HG03175 (cell line): ENCODE measurements around the gene IGF2R.
A peak's percentile ranks its signal among the peaks of the same experiment; 100 is the strongest.
"Not testable (repeated sequence)": the region's sequence is repeated elsewhere in the genome, so short reads cannot be mapped to it uniquely, and the experiment has no call there.

Experiments
- ATAC-seq: cut with Tn5 transposase; IDR thresholded peaks from one replicate; pipeline ENCODE4 v1.9.1; 2021; ENCODE audit warnings: mild to moderate bottlenecking, moderate library complexity; ENCODE audit not compliant: unreplicated experiment

The IGF2R gene

DNA sequence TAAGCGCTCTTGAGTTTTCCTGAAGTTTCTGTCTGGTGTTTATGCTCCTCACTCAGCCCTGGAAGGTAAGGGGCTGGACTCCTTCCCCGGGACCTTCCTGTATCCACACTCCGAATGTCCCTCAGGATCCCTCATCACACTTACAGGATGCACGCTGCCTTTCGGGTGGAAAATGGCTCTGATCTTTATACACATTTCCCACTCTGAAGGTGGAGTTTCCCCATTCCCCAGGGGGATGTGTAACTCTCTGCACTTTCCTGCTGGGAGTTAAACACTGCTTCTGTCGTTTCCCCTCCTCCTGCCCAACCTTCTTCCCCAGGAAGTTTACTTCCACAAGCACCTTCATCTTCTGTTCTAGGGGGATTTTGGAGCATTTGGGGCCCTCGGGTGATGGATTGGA is 17.1 kb upstream of the IGF2R start:
- ATAC-seq, result no peak

DNA sequence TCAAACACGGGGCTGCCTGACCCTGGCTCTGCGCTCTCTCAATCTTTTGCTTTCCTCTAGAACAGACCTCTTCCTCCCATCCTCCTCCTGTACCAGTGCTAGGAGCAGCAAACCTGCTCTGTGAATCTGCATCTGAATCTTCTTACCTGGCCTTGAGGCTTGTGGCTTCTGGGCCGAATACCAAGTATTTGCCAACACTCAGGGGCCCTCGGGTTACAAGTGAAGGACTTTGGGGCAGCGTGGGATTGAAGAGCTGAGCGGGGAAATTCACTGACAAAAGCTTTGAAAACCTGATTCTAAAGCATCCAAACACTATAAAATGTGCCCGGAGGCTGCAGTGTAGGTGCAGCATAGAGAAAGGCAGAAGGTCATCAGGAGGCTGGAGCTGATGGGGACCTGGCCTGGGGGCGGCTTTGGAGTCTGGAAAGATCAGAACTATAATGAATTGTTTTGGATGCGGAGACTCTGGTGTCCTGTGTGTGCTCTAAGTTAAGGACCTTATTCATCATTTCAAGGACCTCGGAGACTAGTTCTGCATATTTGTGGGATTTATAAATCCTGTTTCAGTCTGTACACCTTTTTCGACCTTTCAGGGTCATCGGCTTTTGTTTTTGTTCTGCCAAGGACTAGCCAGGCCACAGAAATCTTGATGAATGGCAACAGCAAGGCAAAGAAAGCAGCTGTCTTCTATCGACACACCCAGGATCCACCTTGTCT is 16.4 kb upstream of the IGF2R start:
- no peak for ATAC-seq

DNA sequence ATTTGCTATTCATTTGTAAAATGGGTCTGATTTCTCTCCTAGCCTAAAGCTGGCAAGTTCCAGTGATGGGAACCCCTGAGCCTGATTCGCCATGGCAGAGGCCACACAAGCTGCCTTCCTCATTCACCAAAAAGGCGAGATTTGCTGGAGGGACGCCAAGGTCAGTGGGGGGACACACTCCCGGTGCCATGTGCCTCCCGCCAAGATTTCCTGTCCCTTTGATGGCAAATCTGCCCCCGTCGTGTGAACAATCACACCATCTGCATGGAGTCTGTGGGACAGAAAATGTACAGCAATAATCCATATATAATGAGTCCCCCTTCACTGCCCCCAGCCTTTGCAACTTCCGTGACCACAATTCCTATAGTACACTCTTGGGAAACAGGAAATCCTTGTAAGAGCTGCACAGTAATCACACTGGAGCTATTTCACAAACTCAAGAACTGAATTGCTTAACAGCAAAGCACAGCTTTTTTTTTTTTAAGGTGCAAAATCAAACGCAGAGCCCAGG is 15.7 kb upstream of the IGF2R start:
- no peak for ATAC-seq

DNA sequence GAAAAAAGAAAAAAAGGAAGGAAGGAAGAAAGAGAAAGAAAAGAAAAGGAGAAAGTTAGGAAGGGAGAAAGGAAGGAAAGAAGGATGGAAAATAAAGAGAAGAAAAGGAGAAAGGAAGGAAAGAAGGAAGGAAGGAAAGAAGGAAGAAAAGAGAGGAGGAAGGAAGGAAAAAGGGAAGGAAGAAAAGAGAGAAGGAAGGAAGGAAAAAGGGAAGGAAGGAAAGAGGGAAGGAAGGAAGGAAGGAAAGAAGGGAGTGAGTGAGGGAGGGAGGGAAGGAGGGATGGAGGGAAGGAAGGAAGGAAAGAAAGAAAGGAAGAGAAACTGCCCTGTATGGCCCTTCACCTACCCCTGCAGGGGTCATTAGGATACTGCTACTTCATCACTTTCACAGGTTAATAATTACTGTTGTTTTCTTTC is 12.9 kb upstream of the IGF2R start:
- ATAC-seq, result no peak

DNA sequence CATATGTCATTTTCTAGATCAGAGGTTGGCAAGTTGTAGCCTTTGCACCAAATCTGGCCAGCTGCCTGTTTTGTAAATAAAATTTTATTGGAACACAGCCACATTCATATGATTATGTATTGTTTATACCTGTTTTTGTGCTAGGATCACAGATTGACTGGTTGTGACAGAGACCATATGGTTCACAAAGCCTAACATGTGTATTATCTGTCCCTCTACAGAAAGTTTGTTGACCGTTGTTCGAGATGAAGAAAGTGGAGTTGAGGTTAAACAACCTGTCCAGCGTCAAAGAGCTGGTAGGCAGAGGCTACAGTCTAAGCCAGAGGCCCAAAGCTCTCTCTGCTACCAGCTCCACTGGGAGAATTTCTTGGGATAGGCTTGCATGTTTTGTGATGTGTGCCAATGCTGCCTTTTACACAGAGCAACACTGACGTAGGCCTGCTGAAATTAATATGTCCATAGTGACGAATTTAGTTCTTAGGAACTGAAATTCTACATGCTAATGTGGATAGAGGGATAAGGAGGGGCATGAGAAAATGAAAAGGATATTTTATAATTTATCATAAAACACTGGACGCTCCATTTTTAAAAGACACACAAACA is 11.7 kb upstream of the IGF2R start:
- ATAC-seq, result no peak

DNA sequence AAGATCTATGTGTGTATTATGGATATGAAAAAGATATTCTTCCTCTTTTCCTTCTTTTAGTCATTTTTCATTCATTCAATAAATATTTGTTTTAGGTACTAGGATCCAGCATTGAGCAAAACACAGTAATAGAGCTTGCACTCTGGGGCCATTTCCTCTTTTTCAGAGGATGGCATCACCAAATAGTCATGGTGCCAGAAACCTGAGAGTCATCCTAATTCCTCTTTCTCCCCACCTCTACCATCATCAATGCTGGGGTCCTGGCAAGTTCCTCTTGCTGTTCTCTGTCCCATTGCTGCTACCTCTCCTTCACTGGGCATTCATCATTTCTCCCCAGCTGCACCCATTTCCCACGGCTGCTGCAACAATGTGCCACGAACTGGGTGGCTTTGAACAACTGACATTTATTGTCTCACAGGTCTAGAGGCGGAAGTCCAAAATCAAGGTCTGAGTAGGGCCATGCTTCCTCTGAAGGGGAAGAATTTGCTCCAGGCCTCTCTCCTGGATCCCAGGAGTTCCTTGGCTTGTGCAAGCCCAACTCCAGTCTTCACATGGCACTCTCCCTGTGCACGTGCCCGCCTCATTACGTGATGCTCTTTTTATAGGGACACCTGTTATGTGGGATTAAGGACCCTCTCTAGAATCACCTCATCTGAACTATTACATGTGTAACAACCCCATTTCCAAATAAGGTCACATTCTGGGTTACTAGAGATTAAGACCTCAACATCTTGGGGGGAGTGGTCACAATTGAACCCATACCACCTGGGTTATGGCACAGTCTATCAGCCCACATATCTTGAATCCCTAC is 9.5 kb upstream of the IGF2R start:
- peak; percentile 92 for ATAC-seq

DNA sequence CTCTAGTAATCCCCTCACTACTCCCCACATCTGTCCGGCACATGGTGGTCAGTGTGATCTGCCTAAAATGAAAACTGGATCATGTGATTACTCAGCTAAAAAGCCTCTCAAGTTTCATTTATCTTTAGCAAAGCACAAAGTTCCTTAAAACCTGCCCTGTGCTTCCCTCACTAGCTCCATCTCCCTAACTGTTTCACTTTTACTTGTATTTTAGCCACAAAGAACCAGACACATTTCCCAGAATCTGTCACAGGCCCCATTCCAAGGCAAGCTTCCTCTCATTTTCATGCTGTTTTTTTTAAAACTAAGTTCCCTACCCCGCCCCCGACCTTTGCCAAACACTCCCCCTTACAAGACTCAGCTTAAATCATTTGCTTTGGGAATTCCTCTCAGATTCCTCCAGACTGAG is 8.9 kb upstream of the IGF2R start:
- no peak for ATAC-seq

DNA sequence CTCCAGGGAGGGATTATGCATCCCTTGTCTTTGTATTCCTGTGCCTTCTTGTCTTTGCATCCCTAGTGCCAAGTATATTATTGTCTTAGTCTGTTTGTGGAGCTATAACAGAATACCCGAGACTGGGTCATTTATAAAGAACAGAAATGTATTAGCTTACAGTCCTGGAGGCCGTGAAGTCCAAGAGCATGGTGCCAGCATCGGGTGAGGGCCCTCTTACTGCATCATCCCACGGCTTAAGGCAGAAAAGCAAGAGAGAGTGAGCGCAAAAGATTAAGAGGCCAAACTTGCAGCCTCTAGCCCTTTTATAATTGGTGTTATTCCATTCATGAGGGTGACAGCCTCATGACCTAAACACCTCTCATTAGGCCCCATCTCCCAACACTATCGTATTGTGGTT is 8.4 kb upstream of the IGF2R start:
- no peak for ATAC-seq

DNA sequence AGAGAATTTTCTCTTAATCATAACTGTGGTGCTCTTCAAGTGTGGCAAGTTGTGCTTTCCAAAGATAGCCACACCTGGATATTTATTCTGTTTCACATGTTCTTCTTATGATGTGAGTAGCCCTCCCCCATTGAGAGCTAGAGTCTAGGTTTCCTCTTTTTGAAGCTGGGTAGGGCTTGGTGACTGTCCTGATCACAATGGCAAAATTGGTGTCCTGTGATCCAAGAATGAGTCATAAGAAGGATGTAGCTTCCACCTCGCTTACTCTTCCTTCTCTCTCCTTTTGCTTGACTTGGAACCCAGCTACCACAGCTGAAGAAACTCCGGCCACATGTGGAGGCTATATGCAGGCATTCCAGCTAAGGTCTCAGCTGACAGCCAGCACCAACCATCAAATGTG is 7.4 kb upstream of the IGF2R start:
- ATAC-seq, result no peak

DNA sequence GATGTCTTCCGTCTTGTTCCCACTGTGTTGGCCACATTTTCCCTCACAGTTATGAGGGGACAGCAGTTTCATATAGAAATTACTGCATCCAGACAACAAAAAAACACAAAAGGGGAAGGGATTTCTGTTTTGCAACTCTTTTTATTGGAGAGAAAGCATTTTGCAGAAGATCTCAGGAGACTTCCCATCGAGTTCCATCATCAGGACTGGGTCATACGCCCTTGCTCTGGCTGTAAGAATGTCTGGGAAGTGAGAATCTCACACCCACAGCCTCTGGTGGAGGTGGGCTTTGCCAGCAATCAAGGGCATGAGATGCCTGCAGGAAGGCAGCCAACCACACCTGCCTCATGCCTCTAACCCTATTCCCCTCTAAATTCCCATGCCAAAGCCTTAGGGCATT is 5.8 kb upstream of the IGF2R start:
- no peak for ATAC-seq

DNA sequence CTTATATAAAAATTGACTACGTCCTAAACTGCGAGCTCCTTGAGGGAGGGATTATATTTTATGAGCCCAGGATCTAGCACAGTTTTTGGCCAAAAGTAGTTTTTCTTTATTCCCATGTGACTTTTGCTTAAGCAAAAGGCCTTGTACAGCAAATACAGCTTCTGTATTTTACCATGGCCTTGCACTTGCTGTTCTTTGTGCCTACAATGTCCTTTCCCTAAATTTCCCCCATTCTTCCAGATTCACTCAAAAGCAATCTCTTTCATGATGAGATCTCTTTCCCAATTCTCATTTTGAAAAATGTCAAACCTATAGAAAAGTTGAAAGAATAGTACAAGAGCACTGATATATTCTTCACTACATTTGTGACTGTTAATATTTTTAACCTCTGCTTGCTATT is 4.8 kb upstream of the IGF2R start:
- ATAC-seq, result no peak

DNA sequence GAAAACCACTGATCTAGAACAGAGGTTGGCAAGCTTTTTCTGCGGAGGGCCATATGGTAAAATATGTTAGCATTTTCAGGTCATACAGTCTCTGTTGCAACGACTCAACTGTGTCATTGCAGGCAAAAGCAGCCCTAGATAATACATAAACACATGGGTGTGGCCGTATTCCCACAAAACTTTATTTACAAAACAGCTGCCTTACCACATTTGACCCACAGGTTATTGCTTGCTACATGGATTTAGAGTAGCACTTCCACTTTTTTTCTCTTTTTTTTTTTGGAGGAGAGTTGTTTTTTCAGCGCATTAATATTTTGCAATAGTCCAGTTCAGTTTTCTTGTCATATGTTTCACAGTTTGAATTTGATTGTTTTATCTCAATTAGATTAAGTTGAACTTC is 2.5 kb upstream of the IGF2R start:
- no peak for ATAC-seq

DNA sequence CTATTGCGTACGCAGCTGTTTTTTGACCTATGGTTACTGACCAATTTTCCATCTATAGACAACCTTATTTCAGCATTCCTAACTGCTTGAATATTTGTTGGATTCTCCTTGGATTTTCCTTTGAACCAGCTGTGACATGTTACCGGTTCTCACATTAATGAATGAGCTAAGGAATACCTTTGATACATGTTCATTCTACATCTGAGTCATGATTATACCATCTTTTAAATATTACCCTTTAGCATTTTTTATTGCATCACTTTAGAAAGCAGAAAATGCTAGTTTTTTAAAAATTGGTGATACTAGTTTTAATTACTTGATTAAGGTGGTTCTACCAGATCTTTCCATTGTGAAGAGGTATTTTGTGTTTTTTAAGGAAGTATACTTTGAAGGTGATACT is 1.9 kb upstream of the IGF2R start:
- ATAC-seq, result no peak

DNA sequence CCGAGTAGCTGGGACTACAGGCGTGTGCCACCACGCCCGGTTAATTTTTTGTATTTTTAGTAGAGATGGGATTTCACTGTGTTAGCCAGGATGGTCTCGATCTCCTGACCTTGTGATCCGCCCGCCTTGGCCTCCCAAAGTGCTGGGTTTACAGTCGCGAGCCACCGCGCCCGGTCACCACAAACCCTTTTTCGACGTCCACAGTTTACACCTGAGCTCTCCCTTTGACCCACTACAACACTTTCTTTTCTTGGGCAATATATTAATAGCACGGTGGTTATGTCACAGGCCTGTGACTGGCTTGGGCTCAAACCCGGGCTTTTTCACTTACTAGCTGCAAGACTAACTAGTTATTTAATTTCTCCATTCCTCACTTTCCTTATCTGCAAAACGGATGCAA is 1.3 kb upstream of the IGF2R start:
- not testable (repeated sequence) for ATAC-seq

DNA sequence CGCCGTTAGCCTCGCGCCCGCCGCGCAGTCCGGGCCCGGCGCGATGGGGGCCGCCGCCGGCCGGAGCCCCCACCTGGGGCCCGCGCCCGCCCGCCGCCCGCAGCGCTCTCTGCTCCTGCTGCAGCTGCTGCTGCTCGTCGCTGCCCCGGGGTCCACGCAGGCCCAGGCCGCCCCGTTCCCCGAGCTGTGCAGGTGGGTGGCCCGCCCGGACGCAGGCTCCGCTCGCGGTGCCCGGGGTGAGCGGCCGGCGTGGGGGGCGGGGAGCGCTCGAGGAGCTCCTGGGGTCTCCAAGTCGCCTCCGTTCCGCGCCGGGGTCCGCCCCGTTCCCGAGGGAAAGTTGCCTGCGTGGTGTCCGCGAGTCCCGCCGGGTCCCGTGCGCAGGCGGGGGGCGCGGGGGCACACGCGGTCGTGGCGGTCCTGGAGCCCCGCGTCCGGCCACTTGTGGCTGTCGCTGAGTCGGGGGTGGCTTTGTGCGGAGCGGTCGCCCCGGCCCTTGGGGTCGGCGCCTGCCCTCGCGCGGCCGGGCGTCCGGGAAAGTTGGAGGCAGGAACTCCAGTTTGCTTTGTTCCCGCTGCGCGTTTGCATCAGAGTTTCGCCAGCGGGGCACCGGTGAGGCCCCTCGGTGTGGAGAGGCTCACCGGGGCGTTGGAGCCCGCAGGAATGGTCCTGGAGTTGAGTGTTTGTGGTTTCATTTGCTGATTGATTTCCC is 476 bp downstream of the IGF2R start:
- peak; percentile 32 for ATAC-seq

DNA sequence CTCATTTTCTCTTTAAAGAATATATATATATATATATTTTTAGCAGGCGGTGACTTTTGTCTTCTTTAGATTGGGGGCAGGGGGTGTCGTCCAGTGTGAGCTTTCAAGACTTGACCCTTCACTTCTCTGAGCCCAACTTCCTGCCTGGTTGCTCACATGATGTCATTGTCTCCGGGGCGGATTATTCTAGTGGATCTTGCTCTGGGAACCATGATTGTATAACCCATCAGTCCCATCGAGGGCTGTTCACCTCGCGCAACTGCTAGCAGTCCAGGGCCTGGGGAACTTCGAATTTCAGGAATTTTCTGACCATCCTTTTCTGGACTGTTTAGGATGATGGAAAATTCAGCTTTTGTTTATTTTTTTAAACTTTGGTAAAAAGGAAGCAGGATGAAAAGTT is 1.0 kb downstream of the IGF2R start:
- peak; percentile 45 for ATAC-seq

DNA sequence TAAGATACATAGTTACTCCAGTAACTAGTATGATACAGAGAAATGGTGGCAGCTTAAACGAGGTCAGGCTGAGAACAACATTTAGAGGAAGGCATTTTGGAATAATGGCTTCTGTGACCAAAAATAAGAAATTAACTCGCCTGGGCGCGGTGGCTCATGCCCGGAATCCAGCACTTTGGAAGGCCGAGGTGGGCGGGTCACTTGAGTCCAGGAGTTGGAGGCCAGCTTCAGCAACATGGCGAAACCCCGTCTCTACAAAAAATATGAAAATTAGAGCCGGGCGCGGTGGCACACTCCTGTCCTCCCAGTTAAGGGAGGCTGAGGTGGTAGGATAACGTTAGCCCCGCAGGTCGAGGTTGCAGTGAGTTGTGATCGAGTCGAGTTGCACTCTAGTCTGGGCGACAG is 1.8 kb downstream of the IGF2R start:
- ATAC-seq, result no peak

DNA sequence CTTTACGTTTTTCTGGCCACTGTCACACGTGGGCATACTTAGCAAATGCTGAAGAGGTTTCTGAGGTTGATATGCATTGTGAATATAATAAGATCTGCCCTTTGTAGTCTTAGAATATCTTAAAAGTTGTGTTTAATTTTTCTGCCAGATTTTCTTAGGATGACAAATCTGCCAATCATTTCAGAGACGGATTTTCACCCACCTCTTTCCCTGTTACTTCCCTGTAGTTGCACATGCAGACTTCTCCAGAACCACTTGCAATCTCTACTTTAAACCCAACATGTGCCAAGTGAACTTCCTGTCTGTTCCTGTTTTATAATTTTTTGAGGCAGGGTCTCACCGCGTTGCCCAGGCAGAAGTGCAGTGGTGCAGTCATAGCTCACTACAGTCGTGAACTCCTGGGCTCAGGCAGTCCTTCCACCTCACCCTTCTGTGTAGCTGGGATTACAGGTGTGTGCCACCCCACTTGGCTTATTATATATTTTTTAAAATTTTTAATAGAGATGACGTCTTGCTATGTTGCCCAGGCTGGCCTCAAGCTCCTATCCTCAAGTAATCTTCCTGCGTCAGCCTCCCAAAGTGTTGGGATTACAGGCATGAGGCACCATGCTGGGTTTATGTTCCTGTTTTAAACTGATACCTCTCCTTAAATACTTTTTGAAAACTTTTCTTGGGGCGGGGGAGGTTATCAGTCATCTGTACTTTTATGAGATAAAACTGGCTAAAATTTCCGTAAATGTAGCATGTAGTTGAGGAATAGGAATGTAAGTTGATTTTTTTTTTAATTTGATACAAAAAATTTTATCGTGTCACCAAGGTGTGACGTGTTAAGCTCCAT is 2.7 kb downstream of the IGF2R start:
- no peak for ATAC-seq

DNA sequence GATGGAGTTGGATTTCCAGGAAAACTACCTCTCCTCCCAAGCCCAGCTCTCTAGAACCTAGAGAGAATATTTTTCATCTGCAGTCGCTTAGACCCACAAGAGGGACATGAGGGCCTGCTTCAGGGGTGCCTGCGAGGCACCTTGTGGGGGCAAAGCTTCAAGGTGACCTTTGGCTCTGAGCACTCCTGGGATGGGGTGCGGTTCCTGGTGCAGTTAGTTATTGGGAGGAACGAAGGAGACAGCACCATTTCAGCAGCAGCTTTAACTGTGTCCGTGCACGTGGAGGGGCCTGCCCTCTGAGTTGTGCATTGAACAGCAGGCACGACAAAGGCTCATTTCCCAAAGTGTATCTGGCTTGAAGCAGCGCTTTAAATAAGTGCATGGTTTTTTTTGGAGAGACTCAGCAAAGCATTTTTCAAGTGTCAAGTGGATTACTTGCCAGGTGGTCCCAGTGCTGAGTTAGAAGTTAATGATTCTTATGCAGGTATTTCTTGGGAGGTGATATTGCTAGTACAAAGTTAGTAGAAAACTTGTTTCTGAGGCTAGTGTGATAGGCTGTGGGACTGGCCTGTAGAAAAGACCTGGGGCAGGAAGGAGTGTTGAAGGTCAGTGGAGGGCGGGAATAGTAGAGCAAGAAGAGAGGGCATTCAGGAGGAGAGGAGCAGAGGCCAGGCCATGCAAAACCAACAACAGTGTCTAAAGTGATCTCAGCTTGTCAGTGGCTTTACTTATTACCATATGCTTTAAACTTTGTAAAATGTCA is 3.8 kb downstream of the IGF2R start:
- ATAC-seq, result no peak

DNA sequence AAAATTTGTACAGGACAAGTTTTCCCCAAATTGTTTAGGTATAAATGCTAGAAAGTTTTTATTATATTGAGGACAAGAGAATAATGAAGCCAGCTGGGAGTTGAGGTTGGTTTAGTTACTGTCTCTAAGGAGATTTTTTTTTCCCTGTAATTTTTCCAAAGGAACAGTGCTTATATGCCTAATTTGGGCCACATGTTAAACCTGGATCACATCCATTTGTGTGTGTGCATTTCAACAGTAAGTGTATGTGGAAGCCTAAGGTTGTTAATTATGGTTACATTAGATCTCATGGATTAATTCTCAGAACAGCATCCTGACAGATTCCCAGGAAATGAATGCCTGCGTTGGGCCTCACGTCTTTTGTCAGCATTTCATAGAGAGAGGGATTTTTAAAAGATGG is 4.5 kb downstream of the IGF2R start:
- no peak for ATAC-seq
